ENCODE data around the gene HSPA4.

GRCh38 chr5:133116601-133117000 lies 64.8 kb downstream of the HSPA4 start:
- TF ChIP-seq EZH2phosphoT487 (IDR thresholded peaks at IDR 0.05; ENCODE audit: insufficient read depth, low read depth) (no peak), EZH2 (IDR thresholded peaks at IDR 0.05; ENCODE audit: insufficient read depth, poor library complexity, severe bottlenecking) (no peak)
